ENCODE results near the gene EVPL.
"Not testable (repeated sequence)": the region's sequence is repeated elsewhere in the genome, so short reads cannot be mapped to it uniquely, and the experiment has no call there.

The EVPL gene

GRCh38 chr17:75995385-75995925 is 31.7 kb downstream of the EVPL start:
- DNase-seq: no peak

GRCh38 chr17:75994802-75995370 is 32.2 kb downstream of the EVPL start:
- no peak for DNase-seq

- no peak for DNase-seq
These were observed 35.7 kb downstream of the EVPL start for GRCh38 chr17:75991396-75991795.

- DNase-seq: no peak
These were observed 40.1 kb downstream of the EVPL start for GRCh38 chr17:75987041-75987440.

GRCh38 chr17:75985986-75986385 is 41.1 kb downstream of the EVPL start:
- DNase-seq: no peak

GRCh38 chr17:75983501-75984181 is 43.5 kb downstream of the EVPL start:
- DNase-seq: no peak

- DNase-seq: no peak
These were observed 46.0 kb downstream of the EVPL start for GRCh38 chr17:75981019-75981615.

- no peak for DNase-seq
These were observed 46.7 kb downstream of the EVPL start for GRCh38 chr17:75980188-75981018.

- DNase-seq: no peak
These were observed 47.4 kb downstream of the EVPL start for GRCh38 chr17:75979705-75980187.

- peak; percentile 98 for DNase-seq
These were observed 48.0 kb downstream of the EVPL start, which contains the start of the genes ACOX1 and TEN1 for GRCh38 chr17:75978938-75979704. Gene ACOX1 (minus strand): TSS chr17:75979166. CDS start chr17:75979073, 93 bp downstream. Gene TEN1 (plus strand): TSS chr17:75979240. CDS start chr17:75986193, 6,953 bp downstream.

- no peak for DNase-seq
These were observed 50.8 kb downstream of the EVPL start for GRCh38 chr17:75976175-75976848.

- DNase-seq: no peak
These were observed 51.3 kb downstream of the EVPL start for GRCh38 chr17:75975757-75976174.

GRCh38 chr17:75975187-75975586 is 51.9 kb downstream of the EVPL start:
- DNase-seq: not testable (repeated sequence)

GRCh38 chr17:75970626-75971025 is 56.5 kb downstream of the EVPL start:
- DNase-seq: no peak

GRCh38 chr17:75970011-75970523 is 57.0 kb downstream of the EVPL start:
- DNase-seq: no peak

GRCh38 chr17:75969044-75969443 is 58.1 kb downstream of the EVPL start:
- DNase-seq: not testable (repeated sequence)

- no peak for DNase-seq
These were observed 61.6 kb downstream of the EVPL start for GRCh38 chr17:75965468-75965867.

- no peak for DNase-seq
These were observed 67.1 kb downstream of the EVPL start for GRCh38 chr17:75959839-75960511.

- no peak for DNase-seq
These were observed 67.9 kb downstream of the EVPL start for GRCh38 chr17:75959051-75959838.
